DMS153 treated with DMSO at 0.1 percent for 48 hours (cell line): Measurements from ENCODE around the gene EBP.
"Not testable (repeated sequence)": the region's sequence is repeated elsewhere in the genome, so short reads cannot be mapped to it uniquely, and the experiment has no call there.

ENCODE experiments used
- DNase-seq: peaks from one replicate; lab custom pipeline; 2025; ENCODE audit not compliant: unreplicated experiment; lab: John Stamatoyannopoulos, UW

The EBP gene

GRCh38 chrX:48520976-48521352, 644 bp upstream of the EBP start:
- no peak for DNase-seq

- no peak for DNase-seq
These were observed 683 bp downstream of the EBP start for GRCh38 chrX:48522291-48522690.

- no peak for DNase-seq
These were observed 2.1 kb downstream of the EBP start for GRCh38 chrX:48523682-48524081.

GRCh38 chrX:48525853-48526252, 4.2 kb downstream of the EBP start:
- not testable (repeated sequence) for DNase-seq

GRCh38 chrX:48530736-48531135, 9.1 kb downstream of the EBP start:
- DNase-seq: no peak

GRCh38 chrX:48531358-48531959, 9.9 kb downstream of the EBP start:
- no peak for DNase-seq

GRCh38 chrX:48532161-48532560, 10.6 kb downstream of the EBP start:
- no peak for DNase-seq

GRCh38 chrX:48533165-48533564, 11.6 kb downstream of the EBP start:
- no peak for DNase-seq

GRCh38 chrX:48538641-48539344, 17.2 kb downstream of the EBP start:
- no peak for DNase-seq

GRCh38 chrX:48539345-48540027, 17.9 kb downstream of the EBP start, which contains the start of gene TBC1D25:
TBC1D25 (plus strand) TSS chrX:48539714; CDS start chrX:48539798, 84 bp downstream.
- DNase-seq: peak; percentile 82

GRCh38 chrX:48540028-48540375, 18.4 kb downstream of the EBP start:
- DNase-seq: no peak

- no peak for DNase-seq
These were observed 18.9 kb downstream of the EBP start for GRCh38 chrX:48540480-48540879.

GRCh38 chrX:48541140-48541814, 19.7 kb downstream of the EBP start:
- no peak for DNase-seq

GRCh38 chrX:48548871-48549270, 27.3 kb downstream of the EBP start:
- no peak for DNase-seq

- not testable (repeated sequence) for DNase-seq
These were observed 34.2 kb downstream of the EBP start for GRCh38 chrX:48555731-48556325.

- no peak for DNase-seq
These were observed 36.7 kb downstream of the EBP start for GRCh38 chrX:48558271-48558670.

GRCh38 chrX:48559636-48560035, 38.0 kb downstream of the EBP start:
- no peak for DNase-seq

- DNase-seq: no peak
These were observed 38.4 kb downstream of the EBP start for GRCh38 chrX:48560056-48560455.

- no peak for DNase-seq
These were observed 39.1 kb downstream of the EBP start for GRCh38 chrX:48560681-48561080.

- no peak for DNase-seq
These were observed 48.4 kb downstream of the EBP start for GRCh38 chrX:48569958-48570357.

GRCh38 chrX:48573690-48574269, 52.2 kb downstream of the EBP start:
- no peak for DNase-seq
